Transverse colon (tissue), 4 donors: ENCODE results near the gene PCCA. TPM values are rescaled to one million over a fixed set of nuclear protein-coding genes. Genes with fewer than 3 reads are reported as not detected.
A peak's percentile ranks its signal among the peaks of the same experiment; 100 is the strongest.

ENCODE experiments used
- DNase-seq: peaks from one replicate; pipeline ENCODE4 v3.0.0-alpha.2; 2019
- H3K27ac ChIP-seq, 4 donors: fragments of 200-600 bp; sonication (generic); 2 replicates each; pipeline ENCODE4 v1.5.1; 2016 to 2018; ENCODE audit warnings: inconsistent platforms in 4 of 4
- H3K27me3 ChIP-seq: fragments of 200-600 bp; sonication (generic); 2 replicates; pipeline ENCODE4 v1.5.1; 2017; ENCODE audit warnings: inconsistent platforms
- H3K36me3 ChIP-seq, 4 donors: fragments of 200-600 bp; sonication (generic); 2 replicates each; pipeline ENCODE4 v1.5.1; 2017 to 2019; ENCODE audit warnings: inconsistent platforms in 4 of 4
- H3K4me1 ChIP-seq, 4 donors: fragments of 200-600 bp; sonication (generic); 2 replicates each; pipeline ENCODE4 v1.5.1; 2017 to 2020; ENCODE audit warnings: inconsistent platforms in 4 of 4
- H3K4me3 ChIP-seq, 4 donors: fragments of 200-600 bp; sonication (generic); 1 replicate in 1 of 4; 2 replicates in 3 of 4; pipeline versions ENCODE4 v1.5.1 to v1.6.1; 2017 to 2019; ENCODE audit warnings: inconsistent platforms in 4 of 4
- H3K9me3 ChIP-seq, 2 donors: fragments of 200-600 bp; sonication (generic); 2 replicates each; pipeline ENCODE4 v1.5.1; 2017 to 2019; ENCODE audit warnings: inconsistent platforms in 2 of 2
- EP300 ChIP-seq: sonication (generic); formaldehyde crosslinking; IDR thresholded peaks from one replicate; pipeline ENCODE4 v1.6.1; 2017; ENCODE audit warnings: antibody characterized with exemption, low read depth
- POLR2A ChIP-seq: fragments of 450-650 bp; IDR thresholded peaks from one replicate; pipeline ENCODE4 v1.6.1; 2016; ENCODE audit warnings: antibody characterized with exemption, mild to moderate bottlenecking, moderate library complexity
- POLR2AphosphoS5 ChIP-seq, 3 donors: sonication (generic); formaldehyde crosslinking; IDR thresholded peaks; one replicate each; pipeline ENCODE4 v1.6.1; 2016; ENCODE audit warnings: antibody characterized with exemption in 3 of 3
- WGBS, 2 donors: methylation state at CpG; one replicate each; pipeline ENCODE4 v1.1.5; 2018; ENCODE audit warnings: low coverage in 1 of 2; 5-methylcytosine and 5-hydroxymethylcytosine counted together
- in situ Hi-C, 4 donors: fragments of 200-750 bp; cut with MboI; loops; one replicate each; pipeline versions ENCODE4 v1.15.0 to v1.15.1; 2017; ENCODE audit warnings: low sequenced_read_pairs in 3 of 4, low pct_ligation_motif_present in 1 of 4, low pct_unique_long_range_greater_than_20kb in 1 of 4
- intact Hi-C: fragments of 100-400 bp; cut with DNase I; formaldehyde crosslinking; loops from one replicate; pipeline ENCODE4 v1.15.1; 2023; ENCODE audit warnings: low total_unique reads
- total RNA-seq, 4 donors: library from RNA; depleted of rRNA; stranded (reverse); fragments of >200 nt; gene quantifications; one replicate each; pipeline ENCODE4 v1.1.0, GENCODE V29; 2016
- TF ChIP-seq, protein P1 (sequence below), 5 experiments: fragments of 200-600 bp in 3 of 5; fragments of 450-650 bp in 2 of 5; sonication (generic) in 3 of 5; IDR thresholded peaks; 1 replicate in 2 of 5; 2 replicates in 3 of 5; pipeline ENCODE4 v1.5.1; 2016 to 2017; ENCODE audit warnings: antibody characterized with exemption in 5 of 5, inconsistent platforms in 3 of 5, mild to moderate bottlenecking in 2 of 5, moderate library complexity in 1 of 5

PCCA gene
- total RNA-seq, 4 donors from 2014 or later, result 13.1 to 87.8 (median 74.6) TPM

DNA sequence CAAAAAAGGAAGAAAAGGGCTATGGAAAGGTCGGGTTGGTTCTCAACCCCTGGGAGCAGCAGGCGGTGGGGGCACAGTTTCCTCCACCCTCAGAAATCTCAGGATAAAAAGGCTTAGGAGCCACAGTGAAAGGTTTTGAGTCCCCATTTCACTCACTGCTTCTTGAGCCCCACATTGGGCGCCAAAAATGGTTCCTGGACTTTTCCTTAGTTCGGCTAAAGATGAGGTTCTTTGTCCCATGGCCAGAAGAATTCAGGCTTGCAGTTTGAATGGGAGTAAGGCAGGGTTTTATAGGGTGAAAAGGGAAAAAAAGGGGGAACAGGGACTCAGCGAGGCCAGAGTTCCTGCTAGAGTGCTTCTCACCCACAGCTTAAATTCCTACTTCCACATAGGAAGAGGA is 320.2 kb downstream of the PCCA start:
- Histone ChIP-seq H3K4me1 (no peaks in the 10 kb centered on the region), H3K9me3 (peaks cover 40 to 44% of the 10 kb centered on the region in 2 donors), H3K27me3 (no peaks in the 10 kb centered on the region), H3K27ac (no peak overlapping the region), H3K4me3 (no peak overlapping the region), H3K36me3 (peaks cover 0 to 11% (median 2%) of the 10 kb centered on the region in 4 donors)
- in situ Hi-C loops, result no loop called here
- WGBS, 2 donors, result 80 to 94% methylated on average over 1 to 5 of the region's 5 CpGs
- DNase-seq, result no peak
- TF ChIP-seq, protein P1, sequence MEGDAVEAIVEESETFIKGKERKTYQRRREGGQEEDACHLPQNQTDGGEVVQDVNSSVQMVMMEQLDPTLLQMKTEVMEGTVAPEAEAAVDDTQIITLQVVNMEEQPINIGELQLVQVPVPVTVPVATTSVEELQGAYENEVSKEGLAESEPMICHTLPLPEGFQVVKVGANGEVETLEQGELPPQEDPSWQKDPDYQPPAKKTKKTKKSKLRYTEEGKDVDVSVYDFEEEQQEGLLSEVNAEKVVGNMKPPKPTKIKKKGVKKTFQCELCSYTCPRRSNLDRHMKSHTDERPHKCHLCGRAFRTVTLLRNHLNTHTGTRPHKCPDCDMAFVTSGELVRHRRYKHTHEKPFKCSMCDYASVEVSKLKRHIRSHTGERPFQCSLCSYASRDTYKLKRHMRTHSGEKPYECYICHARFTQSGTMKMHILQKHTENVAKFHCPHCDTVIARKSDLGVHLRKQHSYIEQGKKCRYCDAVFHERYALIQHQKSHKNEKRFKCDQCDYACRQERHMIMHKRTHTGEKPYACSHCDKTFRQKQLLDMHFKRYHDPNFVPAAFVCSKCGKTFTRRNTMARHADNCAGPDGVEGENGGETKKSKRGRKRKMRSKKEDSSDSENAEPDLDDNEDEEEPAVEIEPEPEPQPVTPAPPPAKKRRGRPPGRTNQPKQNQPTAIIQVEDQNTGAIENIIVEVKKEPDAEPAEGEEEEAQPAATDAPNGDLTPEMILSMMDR (IDR thresholded peaks at IDR 0.05), result no peak
- TF ChIP-seq POLR2AphosphoS5 (IDR thresholded peaks at IDR 0.05), result no peak
- no peak for TF ChIP-seq POLR2A
- intact Hi-C loops, result no loop called here

DNA sequence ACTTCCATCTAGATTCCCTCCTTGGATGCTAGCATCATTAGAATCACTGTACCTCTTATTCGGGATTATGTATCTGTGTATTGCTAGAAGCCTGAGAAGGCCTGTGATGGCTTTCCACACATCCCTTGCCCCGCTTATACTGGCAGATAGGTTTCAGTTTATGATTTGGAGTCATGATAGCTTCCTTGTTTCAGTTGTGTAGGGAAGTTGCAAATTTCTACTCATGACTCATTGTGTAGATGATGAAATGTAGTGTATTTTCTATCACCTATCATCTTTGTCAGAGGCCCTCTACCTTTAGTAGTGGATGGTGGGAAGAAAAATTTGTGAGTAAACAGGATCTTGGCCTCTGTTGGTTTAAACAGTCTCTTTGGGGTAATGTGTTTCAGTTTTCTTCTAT is 334.5 kb downstream of the PCCA start:
- TF ChIP-seq EP300 (no peak), POLR2AphosphoS5 (IDR thresholded peaks at IDR 0.05) (no peak), POLR2A (no peak)
- TF ChIP-seq, protein P1 (IDR thresholded peaks at IDR 0.05), result no peak
- Histone ChIP-seq H3K27me3 (no peaks in the 10 kb centered on the region), H3K9me3 (no peaks in the 10 kb centered on the region), H3K36me3 (no peaks in the 10 kb centered on the region), H3K27ac (no peak overlapping the region), H3K4me3 (no peak overlapping the region), H3K4me1 (no peaks in the 10 kb centered on the region)
- in situ Hi-C loops, result no loop called here
- DNase-seq, result no peak
- intact Hi-C loops, result no loop called here
- 86 to 100% methylated on average over 1 to 2 of the region's 2 CpGs for WGBS, 2 donors

DNA sequence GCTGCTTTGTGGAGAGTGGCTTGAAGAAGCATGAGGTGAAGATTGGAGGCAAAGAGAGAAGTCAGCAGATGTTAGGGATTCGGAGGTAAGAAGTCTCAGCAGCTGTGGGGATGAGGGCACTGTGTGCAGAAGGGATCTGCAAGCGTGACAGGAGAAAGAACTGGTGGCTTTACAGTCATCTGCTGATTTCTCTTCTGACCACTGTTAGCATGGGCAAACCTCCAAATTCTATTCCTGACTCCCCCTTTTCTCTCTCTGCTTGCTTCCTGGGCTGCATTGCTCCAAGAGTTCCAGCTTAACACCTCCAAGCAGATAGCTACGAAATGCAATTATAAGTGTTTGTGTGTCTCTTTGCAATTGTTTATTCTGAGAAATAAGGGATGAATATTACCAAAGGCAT is 340.1 kb downstream of the PCCA start:
- no peaks in the 10 kb centered on the region for H3K27me3 ChIP-seq
- TF ChIP-seq EP300, result no peak
- no peak for TF ChIP-seq POLR2AphosphoS5 (IDR thresholded peaks at IDR 0.05)
- TF ChIP-seq, protein P1 (IDR thresholded peaks at IDR 0.05), result no peak
- no peak for DNase-seq
- no peak overlapping the region for H3K4me3 ChIP-seq
- no peaks in the 10 kb centered on the region for H3K36me3 ChIP-seq
- 85 to 93% methylated on average over 3 of the region's 3 CpGs for WGBS, 2 donors
- H3K4me1 ChIP-seq, result peaks cover 0 to 9% (median 0%) of the 10 kb centered on the region in 4 donors
- H3K9me3 ChIP-seq, result no peaks in the 10 kb centered on the region
- no peak overlapping the region for H3K27ac ChIP-seq
- in situ Hi-C loops (no loop called here), intact Hi-C loops (no loop called here)

DNA sequence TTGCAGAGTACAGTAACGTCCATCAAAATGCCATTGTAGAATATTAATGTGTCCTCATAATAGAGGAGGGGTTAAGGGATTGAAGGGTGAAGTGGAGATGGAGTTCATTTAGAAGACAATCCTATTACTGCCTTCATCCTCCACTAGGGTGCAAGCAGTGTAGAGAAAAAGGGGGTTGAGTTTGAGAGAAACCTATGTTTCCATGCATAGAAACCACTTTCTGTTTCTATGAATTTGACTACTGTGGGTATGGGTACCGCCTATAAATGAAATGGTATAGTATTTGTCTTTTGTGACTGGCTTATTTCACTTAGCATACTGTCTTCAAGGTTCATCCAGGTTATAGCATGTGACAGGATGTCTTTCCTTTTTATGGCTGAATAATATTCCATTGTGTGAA is 343.7 kb downstream of the PCCA start:
- H3K4me3 ChIP-seq, result no peak overlapping the region
- H3K27me3 ChIP-seq, result no peaks in the 10 kb centered on the region
- in situ Hi-C loops, result no loop called here
- TF ChIP-seq POLR2A, result no peak
- TF ChIP-seq, protein P1 (IDR thresholded peaks at IDR 0.05), result no peak
- no peaks in the 10 kb centered on the region for H3K9me3 ChIP-seq
- WGBS, 2 donors, result 84 to 93% methylated on average over 2 of the region's 2 CpGs
- peak overlapping the region in 1 of 4 donors; percentile 30 for H3K27ac ChIP-seq
- H3K36me3 ChIP-seq, result no peaks in the 10 kb centered on the region
- intact Hi-C loops, result no loop called here
- no peak for DNase-seq
- H3K4me1 ChIP-seq, result peaks cover 0 to 34% (median 2%) of the 10 kb centered on the region in 4 donors
